Mucosa of rectum (tissue), 2 donors: ENCODE measurements around the gene TBK1.
"Not testable (repeated sequence)": the region's sequence is repeated elsewhere in the genome, so short reads cannot be mapped to it uniquely, and the experiment has no call there.

ENCODE experiments used
- H3K27ac ChIP-seq, 2 donors: one replicate each; pipeline ENCODE4 v1.7.0; 2013; ENCODE audit warnings: inconsistent platforms in 2 of 2, low read depth in 2 of 2, low read length in 2 of 2
- H3K27me3 ChIP-seq, 2 donors: one replicate each; pipeline ENCODE4 v1.7.0; 2013; ENCODE audit warnings: low read length in 2 of 2; ENCODE audit not compliant: control insufficient read depth in 2 of 2, insufficient read depth in 2 of 2
- H3K36me3 ChIP-seq, 2 donors: one replicate each; pipeline ENCODE4 v1.7.0; 2013; ENCODE audit warnings: low read length in 2 of 2; ENCODE audit not compliant: control insufficient read depth in 2 of 2, insufficient read depth in 2 of 2
- H3K4me1 ChIP-seq, 2 donors: one replicate each; pipeline ENCODE4 v1.7.0; 2013; ENCODE audit warnings: low read length in 2 of 2, mild to moderate bottlenecking in 1 of 2; ENCODE audit not compliant: control insufficient read depth in 2 of 2, insufficient read depth in 2 of 2
- H3K4me3 ChIP-seq, 2 donors: one replicate each; pipeline ENCODE4 v1.7.0; 2013; ENCODE audit warnings: low read length in 2 of 2
- H3K9ac ChIP-seq, 2 donors: one replicate each; pipeline ENCODE4 v1.7.0; 2013; ENCODE audit warnings: low read length in 2 of 2, low read depth in 1 of 2, mild to moderate bottlenecking in 1 of 2
- H3K9me3 ChIP-seq, 2 donors: one replicate each; pipeline ENCODE4 v1.7.0; 2013; ENCODE audit warnings: low read length in 2 of 2; ENCODE audit not compliant: control insufficient read depth in 2 of 2
- donor health status: healthy.
- donor health status: Normal muscosa, but diverticular disease.

Gene TBK1

GRCh38 chr12:64518396-64518795, 66.5 kb downstream of the TBK1 start:
- Histone ChIP-seq H3K4me3 (no peak overlapping the region), H3K4me1 (no peaks in the 10 kb centered on the region), H3K9me3 (no peaks in the 10 kb centered on the region), H3K9ac (no peak overlapping the region), H3K27me3 (no peaks in the 10 kb centered on the region), H3K36me3 (no peaks in the 10 kb centered on the region), H3K27ac (no peak overlapping the region)

GRCh38 chr12:64521833-64522232, 69.9 kb downstream of the TBK1 start:
- no peaks in the 10 kb centered on the region for H3K9me3 ChIP-seq
- H3K4me3 ChIP-seq: no peak overlapping the region
- H3K9ac ChIP-seq: no peak overlapping the region
- H3K4me1 ChIP-seq: no peaks in the 10 kb centered on the region
- no peaks in the 10 kb centered on the region for H3K36me3 ChIP-seq
- no peak overlapping the region for H3K27ac ChIP-seq
- no peaks in the 10 kb centered on the region for H3K27me3 ChIP-seq

- no peak overlapping the region for H3K9ac ChIP-seq
- H3K27me3 ChIP-seq: no peaks in the 10 kb centered on the region
- H3K36me3 ChIP-seq: no peaks in the 10 kb centered on the region
- H3K9me3 ChIP-seq: no peaks in the 10 kb centered on the region
- no peaks in the 10 kb centered on the region for H3K4me1 ChIP-seq
- no peak overlapping the region for H3K4me3 ChIP-seq
- no peak overlapping the region for H3K27ac ChIP-seq
These were observed 70.4 kb downstream of the TBK1 start for GRCh38 chr12:64522316-64522715.

GRCh38 chr12:64522807-64523206, 70.9 kb downstream of the TBK1 start:
- Histone ChIP-seq H3K27ac (no peak overlapping the region), H3K4me1 (no peaks in the 10 kb centered on the region), H3K9me3 (no peaks in the 10 kb centered on the region), H3K9ac (no peak overlapping the region), H3K27me3 (no peaks in the 10 kb centered on the region), H3K4me3 (no peak overlapping the region), H3K36me3 (no peaks in the 10 kb centered on the region)

- H3K9me3 ChIP-seq, H3K36me3 ChIP-seq, H3K27ac ChIP-seq, H3K4me3 ChIP-seq, H3K4me1 ChIP-seq, H3K9ac ChIP-seq, H3K27me3 ChIP-seq: not testable (repeated sequence)
These were observed 71.9 kb downstream of the TBK1 start for GRCh38 chr12:64523565-64524444.

GRCh38 chr12:64525461-64526160, 73.7 kb downstream of the TBK1 start:
- Histone ChIP-seq H3K27ac (no peak overlapping the region), H3K9me3 (no peaks in the 10 kb centered on the region), H3K4me3 (no peak overlapping the region), H3K9ac (no peak overlapping the region), H3K4me1 (no peaks in the 10 kb centered on the region), H3K36me3 (no peaks in the 10 kb centered on the region), H3K27me3 (no peaks in the 10 kb centered on the region)

GRCh38 chr12:64526859-64527258, 74.9 kb downstream of the TBK1 start:
- Histone ChIP-seq H3K4me1 (no peaks in the 10 kb centered on the region), H3K27ac (no peak overlapping the region), H3K36me3 (no peaks in the 10 kb centered on the region), H3K9me3 (no peaks in the 10 kb centered on the region), H3K27me3 (no peaks in the 10 kb centered on the region), H3K9ac (no peak overlapping the region), H3K4me3 (no peak overlapping the region)

GRCh38 chr12:64528616-64529015, 76.7 kb downstream of the TBK1 start:
- Histone ChIP-seq H3K9me3 (no peaks in the 10 kb centered on the region), H3K27ac (no peak overlapping the region), H3K36me3 (no peaks in the 10 kb centered on the region), H3K27me3 (no peaks in the 10 kb centered on the region), H3K4me1 (no peaks in the 10 kb centered on the region), H3K4me3 (no peak overlapping the region), H3K9ac (no peak overlapping the region)

GRCh38 chr12:64530566-64530965, 78.6 kb downstream of the TBK1 start:
- H3K4me1 ChIP-seq: no peaks in the 10 kb centered on the region
- no peak overlapping the region for H3K4me3 ChIP-seq
- no peak overlapping the region for H3K27ac ChIP-seq
- H3K9ac ChIP-seq: no peak overlapping the region
- H3K9me3 ChIP-seq: no peaks in the 10 kb centered on the region
- H3K36me3 ChIP-seq: no peaks in the 10 kb centered on the region
- no peaks in the 10 kb centered on the region for H3K27me3 ChIP-seq

- H3K4me1 ChIP-seq: no peaks in the 10 kb centered on the region
- no peak overlapping the region for H3K27ac ChIP-seq
- no peak overlapping the region for H3K4me3 ChIP-seq
- H3K27me3 ChIP-seq: no peaks in the 10 kb centered on the region
- H3K9ac ChIP-seq: no peak overlapping the region
- H3K9me3 ChIP-seq: no peaks in the 10 kb centered on the region
- no peaks in the 10 kb centered on the region for H3K36me3 ChIP-seq
These were observed 79.9 kb downstream of the TBK1 start for GRCh38 chr12:64531665-64532334.
